HG02623 (cell line): ENCODE measurements around the gene NUP210.
"Not testable (repeated sequence)": the region's sequence is repeated elsewhere in the genome, so short reads cannot be mapped to it uniquely, and the experiment has no call there.

Experiments used
- ATAC-seq: cut with Tn5 transposase; IDR thresholded peaks from one replicate; pipeline ENCODE4 v1.9.1; 2021; ENCODE audit warnings: moderate library complexity; ENCODE audit not compliant: unreplicated experiment

The NUP210 gene

GRCh38 chr3:13377741-13378140, 42.4 kb downstream of the NUP210 start:
- not testable (repeated sequence) for ATAC-seq

- no peak for ATAC-seq
Observed at GRCh38 chr3:13377021-13377420, 43.1 kb downstream of the NUP210 start.

GRCh38 chr3:13376091-13376490, 44.0 kb downstream of the NUP210 start:
- ATAC-seq = no peak

GRCh38 chr3:13375464-13375863, 44.7 kb downstream of the NUP210 start:
- ATAC-seq = no peak

GRCh38 chr3:13373975-13374586, 46.0 kb downstream of the NUP210 start:
- ATAC-seq = no peak

- ATAC-seq = no peak
Observed at GRCh38 chr3:13372656-13373055, 47.5 kb downstream of the NUP210 start.

DNA sequence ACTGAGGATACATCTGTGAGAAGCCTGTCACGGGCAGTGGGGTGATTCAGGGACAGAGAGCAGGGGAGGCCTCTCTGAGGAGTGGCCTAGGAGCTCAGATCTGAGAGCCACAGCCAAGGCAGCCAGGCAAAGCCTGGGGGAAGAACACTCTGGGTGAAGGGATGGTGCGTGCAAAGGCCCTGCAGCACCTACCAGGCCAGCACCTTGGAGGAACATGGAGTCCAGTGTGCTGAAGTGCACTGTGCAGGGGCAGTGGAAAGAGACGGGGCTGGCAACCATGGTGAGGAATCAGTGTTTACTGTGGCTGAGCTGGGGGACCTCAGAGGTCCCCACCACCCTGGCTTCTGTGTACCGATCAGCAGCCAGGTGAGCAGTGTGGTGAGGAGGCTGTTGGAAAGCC, 48.0 kb downstream of the NUP210 start:
- ATAC-seq = no peak

DNA sequence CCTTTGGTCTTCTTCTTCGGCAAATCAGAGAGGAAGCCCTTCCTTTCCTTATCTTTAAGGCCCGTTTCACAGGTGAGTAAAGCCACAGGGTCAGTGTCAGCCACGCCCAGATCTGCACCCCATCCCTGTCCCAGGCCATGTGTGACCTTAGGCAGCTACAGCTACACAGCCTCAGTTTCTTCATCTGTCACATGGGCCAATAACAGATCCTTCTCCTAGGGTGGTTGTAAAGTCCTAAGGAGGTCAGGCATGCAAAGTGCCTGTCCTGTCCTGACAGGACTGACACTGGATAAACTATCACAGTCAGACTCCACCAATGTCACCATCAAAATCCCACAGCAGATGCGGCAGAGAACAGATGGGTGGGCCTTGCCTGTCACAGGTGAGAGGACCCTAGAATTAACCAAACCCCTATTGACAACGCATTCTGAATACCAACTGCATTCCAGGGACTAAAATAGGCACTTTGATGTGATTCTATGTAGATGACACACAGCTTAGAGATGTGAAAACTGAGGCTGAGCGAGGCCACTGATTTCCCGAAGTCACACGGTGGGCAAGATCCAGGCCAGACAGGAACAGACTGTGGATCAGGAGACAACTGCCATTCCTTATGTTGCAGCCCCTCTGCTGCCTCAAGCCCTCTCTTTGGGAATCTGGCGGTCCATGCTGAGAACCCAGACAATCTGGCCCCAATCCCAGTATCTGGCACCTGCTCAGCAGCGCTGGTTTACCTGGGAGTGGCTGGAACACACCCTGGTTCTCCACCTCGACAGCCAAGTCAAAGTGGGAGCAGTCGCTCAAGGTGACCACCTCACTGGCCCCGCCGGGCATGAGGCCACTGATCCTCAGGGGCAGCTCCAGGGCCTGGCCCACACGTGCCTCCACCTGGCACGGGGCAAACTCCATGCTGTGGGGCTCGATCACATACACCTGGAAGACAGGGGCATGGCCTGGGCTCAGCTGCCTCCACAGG, 48.7 kb downstream of the NUP210 start:
- ATAC-seq = no peak

GRCh38 chr3:13370609-13371008, 49.5 kb downstream of the NUP210 start:
- ATAC-seq = no peak

DNA sequence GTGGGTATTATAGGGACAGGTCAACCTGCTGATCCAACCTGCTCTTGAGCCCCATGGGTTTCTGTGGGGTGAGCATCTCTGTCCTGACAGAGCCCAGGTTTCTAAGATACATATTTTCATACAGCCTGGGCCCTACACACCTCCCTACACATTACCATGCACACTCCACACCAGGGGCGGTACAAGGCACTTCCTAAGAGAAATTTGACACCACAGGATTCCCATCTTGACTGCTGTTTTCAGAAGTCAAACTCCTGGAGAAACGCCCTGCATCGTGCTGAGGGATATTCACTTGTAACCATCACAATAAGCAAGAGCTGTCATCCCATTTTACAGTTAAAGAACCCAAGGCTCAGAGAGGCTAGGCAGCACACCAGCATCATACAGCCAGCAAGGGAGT, 50.1 kb downstream of the NUP210 start:
- ATAC-seq = no peak

GRCh38 chr3:13368834-13369233, 51.3 kb downstream of the NUP210 start:
- ATAC-seq = no peak

DNA sequence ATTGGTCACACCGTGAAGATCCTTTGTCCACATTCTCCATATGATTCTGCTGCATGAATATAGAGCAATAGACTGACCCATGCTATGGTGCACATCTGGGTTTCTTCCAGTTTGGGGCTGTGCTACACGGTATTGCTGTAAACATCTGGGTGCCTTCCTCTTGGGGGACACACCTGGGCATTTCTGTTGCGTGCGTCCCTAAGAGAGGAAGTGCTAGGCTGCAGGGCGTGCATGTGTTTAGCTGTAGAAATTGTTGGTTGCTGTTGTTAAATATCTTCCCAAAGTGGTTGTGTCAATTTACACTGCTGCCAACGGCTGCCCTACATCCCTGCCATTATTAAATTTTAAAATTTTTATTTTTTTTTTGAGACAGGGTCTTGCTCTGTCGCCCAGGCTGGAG, 52.4 kb downstream of the NUP210 start:
- ATAC-seq = no peak

DNA sequence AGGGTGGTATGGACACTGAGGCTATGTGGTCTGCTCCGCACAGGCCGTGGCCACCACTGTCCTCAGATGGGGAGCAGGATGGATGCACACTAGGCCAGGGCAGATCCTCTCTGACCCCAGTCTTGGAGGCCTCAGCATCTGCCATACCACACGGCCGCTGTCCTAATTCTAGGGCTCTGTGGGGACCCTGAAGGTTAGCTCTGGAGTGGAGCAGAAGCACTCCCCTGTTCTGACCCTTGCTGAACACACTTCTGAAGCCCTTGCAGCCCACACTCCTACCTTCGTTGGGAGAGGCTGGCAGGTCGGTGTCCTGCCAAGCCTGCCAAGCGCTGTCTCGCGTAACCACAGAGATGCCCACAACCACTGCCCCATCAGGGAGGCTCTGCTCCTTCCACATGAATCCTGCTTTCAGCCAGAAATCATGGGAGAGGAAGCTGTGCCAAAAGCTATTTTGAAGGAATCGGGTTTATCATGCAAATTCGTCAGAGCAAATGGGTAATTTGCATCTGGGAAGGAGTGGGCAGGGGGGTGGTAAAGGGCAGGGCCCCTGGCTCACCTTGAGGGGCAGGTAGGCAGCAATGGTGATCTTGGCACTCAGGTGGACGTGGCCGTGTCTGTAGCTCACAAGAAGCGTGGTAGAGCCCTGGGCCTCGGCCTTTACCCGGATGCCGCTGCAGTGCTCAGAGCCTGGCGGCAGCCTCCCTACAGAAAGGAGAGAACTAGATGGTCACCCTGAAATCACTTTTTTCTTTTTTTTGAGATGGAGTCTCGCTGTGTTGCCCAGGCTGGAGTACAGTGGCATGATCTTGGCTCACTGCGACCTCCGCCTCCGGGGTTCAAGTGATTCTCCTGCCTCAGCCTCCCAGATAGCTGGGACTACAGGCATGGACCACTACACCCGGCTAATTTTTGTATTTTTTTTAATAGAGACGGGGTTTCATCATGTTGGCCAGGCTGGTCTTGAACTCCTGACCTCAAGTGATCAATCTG, 54.4 kb downstream of the NUP210 start:
- ATAC-seq = no peak

DNA sequence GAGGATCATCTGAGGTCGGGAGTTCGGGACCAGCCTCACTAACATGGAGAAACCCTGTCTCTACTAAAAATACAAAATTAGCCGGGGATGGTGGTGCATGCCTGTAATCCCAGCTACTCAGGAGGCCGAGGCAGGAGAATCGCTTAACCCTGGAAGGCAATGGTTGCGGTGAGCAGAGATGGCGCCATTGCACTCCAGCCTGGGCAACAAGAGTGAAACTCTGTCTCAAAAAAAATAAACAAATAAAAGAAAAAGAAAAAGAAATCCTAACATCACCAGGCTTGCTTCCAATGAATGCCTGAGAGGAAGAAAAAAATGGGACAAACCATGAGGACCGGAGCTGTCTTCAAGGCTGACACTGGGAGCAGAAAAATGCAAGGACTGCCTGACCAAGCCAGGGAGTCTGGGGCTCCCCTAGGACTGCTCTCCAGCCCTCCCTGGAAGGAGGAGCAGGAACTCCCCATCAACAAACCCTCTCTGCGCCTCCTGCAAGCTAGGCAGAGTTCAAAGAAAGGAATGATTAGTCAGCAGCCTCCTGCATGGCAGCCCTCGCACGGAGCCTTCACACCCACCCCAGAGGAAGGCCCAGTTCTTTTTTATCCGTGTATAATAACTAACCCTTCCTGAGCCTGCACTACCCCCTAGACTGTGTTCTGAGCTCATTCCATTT, 55.4 kb downstream of the NUP210 start:
- ATAC-seq = no peak

DNA sequence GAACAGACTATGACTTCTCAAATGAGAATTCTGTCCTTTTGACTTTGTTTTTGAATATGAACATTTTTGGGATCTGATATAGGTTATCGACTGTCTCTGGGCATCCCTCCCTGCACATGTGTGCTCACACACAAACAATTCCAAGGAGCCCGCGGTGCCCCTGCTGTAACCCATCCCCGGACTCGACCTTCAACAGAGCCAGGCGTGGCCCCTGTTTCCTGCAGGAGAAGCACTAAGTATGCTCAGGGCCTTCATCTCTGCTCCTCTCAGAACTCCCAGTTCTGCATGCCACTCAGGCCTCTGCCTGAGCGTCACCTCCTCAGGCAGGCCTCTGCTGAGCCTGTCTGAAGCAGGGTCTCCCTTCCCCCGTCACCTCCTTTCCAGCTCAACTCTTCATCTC, 57.6 kb downstream of the NUP210 start:
- ATAC-seq = no peak

DNA sequence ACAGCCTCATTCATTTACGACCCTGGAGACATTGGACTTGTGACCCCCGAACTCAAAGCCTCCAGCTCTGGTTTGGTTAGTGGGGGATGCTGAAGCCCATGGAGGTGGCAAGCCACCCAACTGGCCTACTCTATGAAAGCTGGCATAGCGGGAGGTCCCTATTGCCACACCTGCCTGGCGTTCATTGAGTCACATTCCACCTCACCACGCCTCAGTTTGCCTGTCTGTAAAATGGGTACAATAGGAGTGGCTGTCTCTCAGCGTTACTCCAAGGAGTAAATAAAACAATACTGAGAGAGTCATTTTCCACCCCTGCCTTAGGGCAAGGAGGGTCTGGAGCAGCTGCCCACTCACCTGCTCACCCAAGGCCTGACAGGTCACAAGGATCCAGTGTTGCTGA, 60.2 kb downstream of the NUP210 start:
- no peak for ATAC-seq

- ATAC-seq = no peak
Observed at GRCh38 chr3:13358643-13359042, 61.5 kb downstream of the NUP210 start.

DNA sequence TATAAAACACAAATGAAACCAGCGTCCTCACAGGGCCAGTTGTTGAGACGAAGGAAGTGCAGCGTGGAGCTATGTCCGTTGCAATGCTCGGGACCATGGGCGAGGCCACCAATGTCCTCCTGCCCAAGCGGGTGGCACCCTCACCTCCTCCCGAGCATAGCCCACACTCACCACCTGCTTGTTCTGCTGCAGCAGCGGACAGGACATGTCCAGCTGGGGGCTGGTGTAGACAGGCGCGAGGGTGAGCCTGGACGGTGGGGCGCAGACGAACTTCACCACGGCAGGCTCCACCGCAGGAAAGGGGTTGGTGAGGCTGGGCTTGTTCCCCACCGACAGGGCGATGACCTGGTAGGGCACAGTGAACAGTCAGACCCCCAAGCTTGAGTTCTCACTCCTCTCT, 62.1 kb downstream of the NUP210 start:
- ATAC-seq = no peak

GRCh38 chr3:13357074-13357473, 63.0 kb downstream of the NUP210 start:
- no peak for ATAC-seq

- ATAC-seq = no peak
Observed at GRCh38 chr3:13353936-13354542, 66.1 kb downstream of the NUP210 start.
